K562 (cell line): Measurements from ENCODE around the gene TECPR2. TPM values are rescaled to one million over a fixed set of nuclear protein-coding genes. Genes with fewer than 3 reads are reported as not detected.

Experiments
- ATF4 ChIP-seq: fragments of 450-650 bp; formaldehyde crosslinking; IDR thresholded peaks from 2 replicates; pipeline ENCODE4 v1.4.0; 2022; ENCODE audit warnings: mild to moderate bottlenecking, moderate library complexity
- BRCA1 ChIP-seq, 2 experiments: fragments of 450-650 bp in 1 of 2; sonication (generic) in 1 of 2; formaldehyde crosslinking in 1 of 2; IDR thresholded peaks; 2 replicates each; pipeline versions ENCODE4 v1.5.0 to v1.6.1; 2017 to 2020; ENCODE audit warnings: mild to moderate bottlenecking in 1 of 2, missing genetic modification reagents in 1 of 2
- EP300 ChIP-seq: IDR thresholded peaks from 2 replicates; pipeline ENCODE4 v1.6.1; 2012; ENCODE audit warnings: low read length, improper control_type of control experiment
- FOXP1 ChIP-seq: sonication (generic); formaldehyde crosslinking; IDR thresholded peaks from 2 replicates; pipeline ENCODE4 v1.8.0; 2022; ENCODE audit warnings: mild to moderate bottlenecking, missing genetic modification reagents
- GABPB1 ChIP-seq: sonication (generic); formaldehyde crosslinking; IDR thresholded peaks from 2 replicates; pipeline ENCODE4 v1.8.0; 2022; ENCODE audit warnings: mild to moderate bottlenecking, missing genetic modification reagents
- HMGN3 ChIP-seq: IDR thresholded peaks from 2 replicates; pipeline ENCODE4 v1.6.1; 2011; ENCODE audit warnings: borderline replicate concordance, low read depth, mild to moderate bottlenecking, mixed read lengths, low read length; ENCODE audit not compliant: insufficient read length; ENCODE audit errors: extremely low read depth
- MNT ChIP-seq, 2 experiments: fragments of 450-650 bp; conservative IDR thresholded peaks; 2 replicates each; pipeline ENCODE4 v1.6.1; 2017; ENCODE audit warnings: mild to moderate bottlenecking in 2 of 2, moderate library complexity in 2 of 2
- MXI1 ChIP-seq: IDR thresholded peaks from 2 replicates; pipeline ENCODE4 v1.6.1; 2011; ENCODE audit warnings: low read depth, mild to moderate bottlenecking, improper control_type of control experiment, low read length
- PML ChIP-seq: IDR thresholded peaks from 2 replicates; pipeline ENCODE4 v1.6.1; 2012; ENCODE audit warnings: low read length, inconsistent platforms
- PPARD ChIP-seq: fragments of 250-450 bp; sonication (Bioruptor Pico); IDR thresholded peaks from 2 replicates; pipeline ENCODE4 v1.8.0; 2022; ENCODE audit warnings: inconsistent platforms, mild to moderate bottlenecking, moderate library complexity
- RBM22 ChIP-seq: fragments of 200-400 bp; formaldehyde crosslinking; IDR thresholded peaks from 2 replicates; pipeline ENCODE4 v1.6.1; 2018; ENCODE audit warnings: low read length, low read depth; ENCODE audit not compliant: poor library complexity, severe bottlenecking
- RBM34 ChIP-seq: fragments of 200-400 bp; formaldehyde crosslinking; IDR thresholded peaks from 2 replicates; pipeline ENCODE4 v1.6.1; 2018; ENCODE audit warnings: low read length, borderline replicate concordance; ENCODE audit not compliant: insufficient read depth
- SNAPC5 ChIP-seq: fragments of 250-450 bp; sonication (Bioruptor Pico); IDR thresholded peaks from 2 replicates; pipeline ENCODE4 v1.8.0; 2021; ENCODE audit warnings: moderate library complexity, mild to moderate bottlenecking, inconsistent platforms
- TCF3 ChIP-seq: sonication (generic); formaldehyde crosslinking; IDR thresholded peaks from 2 replicates; pipeline ENCODE4 v1.4.0; 2020; ENCODE audit warnings: mild to moderate bottlenecking, missing genetic modification reagents
- TEAD1 ChIP-seq, 2 experiments: fragments of 450-650 bp in 1 of 2; sonication (generic) in 1 of 2; formaldehyde crosslinking; IDR thresholded peaks; 2 replicates each; pipeline versions ENCODE4 v1.4.0 to v1.8.0; 2020 to 2022; ENCODE audit warnings: mild to moderate bottlenecking in 2 of 2, missing genetic modification reagents in 1 of 2
- ZNF12 ChIP-seq: sonication (generic); formaldehyde crosslinking; IDR thresholded peaks from 2 replicates; pipeline ENCODE4 v1.4.0; 2020; ENCODE audit warnings: mild to moderate bottlenecking, missing genetic modification reagents
- ZNF133 ChIP-seq: fragments of 250-450 bp; sonication (Bioruptor Pico); IDR thresholded peaks from 2 replicates; pipeline ENCODE4 v1.4.0; 2020; ENCODE audit warnings: mild to moderate bottlenecking
- ZNF143 ChIP-seq: sonication (generic); formaldehyde crosslinking; IDR thresholded peaks from 2 replicates; pipeline ENCODE4 v1.9.0; 2022; ENCODE audit warnings: mild to moderate bottlenecking, missing genetic modification reagents
- ZNF316 ChIP-seq: fragments of 450-650 bp; IDR thresholded peaks from 2 replicates; pipeline ENCODE4 v1.6.1; 2016
- ZNF561 ChIP-seq: fragments of 450-650 bp; formaldehyde crosslinking; conservative IDR thresholded peaks from 2 replicates; pipeline ENCODE4 v1.4.0; 2020; ENCODE audit warnings: mild to moderate bottlenecking, moderate library complexity
- ZNF740 ChIP-seq, 3 experiments: fragments of 200-800 bp in 1 of 3; sonication (Bioruptor generic) in 1 of 3; sonication (generic) in 1 of 3; formaldehyde crosslinking in 1 of 3; IDR thresholded peaks; 2 replicates each; pipeline versions ENCODE4 v1.6.1 to v1.8.0; 2016 to 2022; ENCODE audit warnings: mild to moderate bottlenecking in 2 of 3, missing compliant biosample characterization in 2 of 3, missing genetic modification characterization in 2 of 3, missing genetic modification reagents in 1 of 3
- ZNF764 ChIP-seq: fragments of 250-450 bp; sonication (Bioruptor Pico); IDR thresholded peaks from 2 replicates; pipeline ENCODE4 v1.4.0; 2020; ENCODE audit warnings: low read depth, mild to moderate bottlenecking, moderate library complexity
- polyA plus RNA-seq, 8 experiments: library from polyadenylated mRNA; depleted of rRNA in 4 of 8; stranded (reverse) in 5 of 8; unstranded in 3 of 8; fragments of >200 nt; fragmentation: Nextera tagmentation in 2 of 8; fragmentation: Illumina TruSeq in 1 of 8; extraction: Ambion mirVana in 2 of 8; extraction: Trizol in 1 of 8; gene quantifications; 2 replicates each; pipeline versions ENCODE4 v1.2.1 to v1.2.3, GENCODE V29; 2011 to 2014; ENCODE audit warnings: inconsistent platforms in 1 of 8, missing spikeins in 1 of 8
- total RNA-seq, 7 experiments: library from RNA; depleted of rRNA in 6 of 7; stranded (reverse); fragments of >200 nt in 6 of 7; fragmentation: Illumina TruSeq in 2 of 7; extraction: Trizol in 2 of 7; gene quantifications; 2 replicates each; pipeline versions ENCODE4 v1.2.1 to v1.2.3, GENCODE V29; 2011 to 2021; ENCODE audit warnings: low replicate concordance in 1 of 7

TECPR2 gene
- total and polyA plus RNA-seq, 9 of the 15 experiments (the other 6 are each of a cell fraction or from before 2014, with no cell fraction given) = 0.04 to 3.0 (median 0.83) TPM

- TF ChIP-seq MXI1 = peak; percentile 82
- no peak for TF ChIP-seq RBM34
- no peak for TF ChIP-seq ZNF740 (CRISPR knock-in tag; IDR thresholded peaks at IDR 0.05)
- no peak for TF ChIP-seq ZNF740 (tag; IDR thresholded peaks at IDR 0.05)
- no peak for TF ChIP-seq ATF4 (CRISPR knock-in tag)
- TF ChIP-seq ZNF143 (CRISPR knock-in tag) = peak; percentile 61; the same call in 1 of the 2 replicates
- no peak for TF ChIP-seq ZNF764
- 0 out of 4 replicates have a peak, but pooled peaks of 1 of the 2 experiments have one; percentile 42 for TF ChIP-seq TEAD1 (CRISPR knock-in tag; IDR thresholded peaks at IDR 0.05)
- no peak for TF ChIP-seq ZNF561 (CRISPR knock-in tag)
- TF ChIP-seq PML = no peak
- no peak for TF ChIP-seq FOXP1 (CRISPR knock-in tag)
- peak; percentile 92 for TF ChIP-seq RBM22
- no peak for TF ChIP-seq BRCA1 (IDR thresholded peaks at IDR 0.05)
- TF ChIP-seq BRCA1 (CRISPR knock-in tag; IDR thresholded peaks at IDR 0.05) = no peak
- no peak for TF ChIP-seq SNAPC5 (CRISPR knock-in tag)
- no peak for TF ChIP-seq PPARD (CRISPR knock-in tag)
- TF ChIP-seq ZNF133 = no peak
- peak; percentile 41 to 65 for TF ChIP-seq MNT (conservative IDR thresholded peaks at IDR 0.05)
- TF ChIP-seq GABPB1 (CRISPR knock-in tag) = peak; percentile 86
- TF ChIP-seq HMGN3 = no peak
- TF ChIP-seq ZNF12 = no peak
- no peak for TF ChIP-seq ZNF316
- TF ChIP-seq TCF3 = no peak
- no peak for TF ChIP-seq EP300
These were observed at the start of gene TECPR2, which contains the start of gene CINP (continued) for GRCh38 chr14:102362545-102363181.
